Measurements from ENCODE around the gene HSPA12A. TPM values are rescaled to one million over a fixed set of nuclear protein-coding genes. Genes with fewer than 3 reads are reported as not detected.

Gene HSPA12A
- polyA plus RNA-seq, 1 donor (not counting 4 experiments of a cell fraction or from before 2014, with no cell fraction given): 8.1 TPM

- Histone ChIP-seq H3K4me3 (ENCODE audit: control insufficient read depth in 2 of 3, extremely low read depth in 1 of 3, insufficient read depth in 2 of 3, low read depth in 1 of 3, low read length in 3 of 3) (no peak overlapping the region), H3K27me3 (ENCODE audit: control insufficient read depth, extremely low read depth, insufficient read depth, low read length) (peaks cover 3% of the 10 kb centered on the region), H3K36me3 (ENCODE audit: control insufficient read depth in 2 of 2, extremely low read depth in 1 of 2, insufficient read depth in 2 of 2, low read length in 2 of 2) (no peaks in the 10 kb centered on the region), H2AFZ (ENCODE audit: control insufficient read depth, low read length) (no peak overlapping the region), H3K27ac (ENCODE audit: control insufficient read depth, insufficient read depth, low read length) (no peak overlapping the region), H3K9ac (ENCODE audit: control insufficient read depth, extremely low read depth, insufficient read depth, low read length) (no peak overlapping the region), H3K79me2 (ENCODE audit: control insufficient read depth, insufficient read depth, low read length) (no peaks in the 10 kb centered on the region), H4K20me1 (ENCODE audit: control insufficient read depth, extremely low read depth, insufficient read depth, low read length) (no peaks in the 10 kb centered on the region), H3K4me2 (ENCODE audit: control insufficient read depth, extremely low read depth, insufficient read depth, low read depth, low read length) (no peak overlapping the region), H3K9me3 (ENCODE audit: control insufficient read depth, low read depth, low read length) (no peaks in the 10 kb centered on the region), H3K4me1 (ENCODE audit: control insufficient read depth, extremely low read depth, insufficient read depth, low read length) (no peaks in the 10 kb centered on the region), H3K9me1 (ENCODE audit: control insufficient read depth, extremely low read depth, insufficient read depth, low read length) (no peaks in the 10 kb centered on the region)
- TF ChIP-seq, protein P1, sequence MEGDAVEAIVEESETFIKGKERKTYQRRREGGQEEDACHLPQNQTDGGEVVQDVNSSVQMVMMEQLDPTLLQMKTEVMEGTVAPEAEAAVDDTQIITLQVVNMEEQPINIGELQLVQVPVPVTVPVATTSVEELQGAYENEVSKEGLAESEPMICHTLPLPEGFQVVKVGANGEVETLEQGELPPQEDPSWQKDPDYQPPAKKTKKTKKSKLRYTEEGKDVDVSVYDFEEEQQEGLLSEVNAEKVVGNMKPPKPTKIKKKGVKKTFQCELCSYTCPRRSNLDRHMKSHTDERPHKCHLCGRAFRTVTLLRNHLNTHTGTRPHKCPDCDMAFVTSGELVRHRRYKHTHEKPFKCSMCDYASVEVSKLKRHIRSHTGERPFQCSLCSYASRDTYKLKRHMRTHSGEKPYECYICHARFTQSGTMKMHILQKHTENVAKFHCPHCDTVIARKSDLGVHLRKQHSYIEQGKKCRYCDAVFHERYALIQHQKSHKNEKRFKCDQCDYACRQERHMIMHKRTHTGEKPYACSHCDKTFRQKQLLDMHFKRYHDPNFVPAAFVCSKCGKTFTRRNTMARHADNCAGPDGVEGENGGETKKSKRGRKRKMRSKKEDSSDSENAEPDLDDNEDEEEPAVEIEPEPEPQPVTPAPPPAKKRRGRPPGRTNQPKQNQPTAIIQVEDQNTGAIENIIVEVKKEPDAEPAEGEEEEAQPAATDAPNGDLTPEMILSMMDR (optimal IDR thresholded peaks at IDR 0.05 in 1 of 3, IDR thresholded peaks at IDR 0.05 in 1 of 3, conservative IDR thresholded peaks at IDR 0.05 in 1 of 3; ENCODE audit: extremely low read depth in 1 of 3, insufficient read depth in 2 of 3, low read length in 3 of 3): no peak
- TF ChIP-seq EZH2 (IDR thresholded peaks at IDR 0.05; ENCODE audit: low read length): no peak
- dilution Hi-C loops (cut with MboI; ENCODE audit: extremely low pct_ligation_motif_present, low sequenced_read_pairs): no loop called here
- FAIRE-seq (no peak), DNase-seq (ENCODE audit: low read depth, low spot score) (no peak)
Observed at GRCh38 chr10:116784651-116785050, 42.3 kb upstream of the HSPA12A start.

DNA sequence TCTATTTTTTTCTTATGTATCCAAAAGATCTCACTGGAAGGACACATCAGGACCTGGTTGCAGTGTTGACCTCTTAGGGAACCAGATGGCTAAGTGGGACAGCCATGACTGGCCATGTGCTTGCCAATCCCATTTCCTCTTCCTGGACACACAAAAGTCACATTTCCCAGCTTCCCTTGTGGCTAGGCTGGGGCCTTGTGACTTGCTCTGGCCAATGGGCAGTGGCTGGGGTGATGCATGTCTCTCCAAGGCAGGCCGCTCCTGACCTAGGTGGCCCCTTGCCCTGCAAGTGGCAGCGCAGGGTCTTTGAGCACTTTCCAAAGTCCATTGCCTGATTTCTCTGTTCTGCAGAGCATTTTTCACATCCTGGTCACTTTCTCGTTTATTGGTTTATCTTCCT lies 41.7 kb upstream of the HSPA12A start:
- Histone ChIP-seq H3K27me3 (ENCODE audit: control insufficient read depth, extremely low read depth, insufficient read depth, low read length) (peaks cover 3% of the 10 kb centered on the region), H3K27ac (ENCODE audit: control insufficient read depth, insufficient read depth, low read length) (no peak overlapping the region), H4K20me1 (ENCODE audit: control insufficient read depth, extremely low read depth, insufficient read depth, low read length) (no peaks in the 10 kb centered on the region), H3K9me3 (ENCODE audit: control insufficient read depth, low read depth, low read length) (no peaks in the 10 kb centered on the region), H3K4me2 (ENCODE audit: control insufficient read depth, extremely low read depth, insufficient read depth, low read depth, low read length) (no peak overlapping the region), H3K36me3 (ENCODE audit: control insufficient read depth in 2 of 2, extremely low read depth in 1 of 2, insufficient read depth in 2 of 2, low read length in 2 of 2) (no peaks in the 10 kb centered on the region), H3K9me1 (ENCODE audit: control insufficient read depth, extremely low read depth, insufficient read depth, low read length) (no peaks in the 10 kb centered on the region), H3K9ac (ENCODE audit: control insufficient read depth, extremely low read depth, insufficient read depth, low read length) (no peak overlapping the region), H3K79me2 (ENCODE audit: control insufficient read depth, insufficient read depth, low read length) (no peaks in the 10 kb centered on the region), H3K4me3 (ENCODE audit: control insufficient read depth in 2 of 3, extremely low read depth in 1 of 3, insufficient read depth in 2 of 3, low read depth in 1 of 3, low read length in 3 of 3) (no peak overlapping the region), H2AFZ (ENCODE audit: control insufficient read depth, low read length) (no peak overlapping the region), H3K4me1 (ENCODE audit: control insufficient read depth, extremely low read depth, insufficient read depth, low read length) (no peaks in the 10 kb centered on the region)
- no peak for DNase-seq (ENCODE audit: low read depth, low spot score)
- FAIRE-seq: no peak
- TF ChIP-seq, protein P1 (optimal IDR thresholded peaks at IDR 0.05 in 1 of 3, IDR thresholded peaks at IDR 0.05 in 1 of 3, conservative IDR thresholded peaks at IDR 0.05 in 1 of 3; ENCODE audit: extremely low read depth in 1 of 3, insufficient read depth in 2 of 3, low read length in 3 of 3): no peak
- TF ChIP-seq EZH2 (IDR thresholded peaks at IDR 0.05; ENCODE audit: low read length): no peak
- dilution Hi-C loops (cut with MboI; ENCODE audit: extremely low pct_ligation_motif_present, low sequenced_read_pairs): no loop called here

Measured in keratinocyte (primary cell).